Measurements from ENCODE around the gene S100A5. TPM values are rescaled to one million over a fixed set of nuclear protein-coding genes. Genes with fewer than 3 reads are reported as not detected.

The S100A5 gene
- total RNA-seq, 1 donor from 2014 or later, result 2.7 TPM

- no peak overlapping the region for H3K4me3 ChIP-seq (ENCODE audit: low read depth, low read length)
- no peak for DNase-seq (ENCODE audit: low read depth)
- no peak for TF ChIP-seq CTCF (conservative IDR thresholded peaks at IDR 0.05; ENCODE audit: low read depth, low read length)
Measured at GRCh38 chr1:153549741-153550397, 9.1 kb upstream of the S100A5 start.

GRCh38 chr1:153548722-153549688 lies 8.3 kb upstream of the S100A5 start, which contains the start of gene S100A3:
S100A3 (minus strand) TSS chr1:153549258; CDS start chr1:153548485, 773 bp downstream.
- peak; percentile 82 for DNase-seq (ENCODE audit: low read depth)
- no peak within 1 kb of the TSS for H3K4me3 ChIP-seq (ENCODE audit: low read depth, low read length)
- TF ChIP-seq CTCF (conservative IDR thresholded peaks at IDR 0.05; ENCODE audit: low read depth, low read length), result peak; percentile 58

GRCh38 chr1:153547560-153548551 lies 7.1 kb upstream of the S100A5 start:
- H3K4me3 ChIP-seq (ENCODE audit: low read depth, low read length), result no peak overlapping the region
- TF ChIP-seq CTCF (conservative IDR thresholded peaks at IDR 0.05; ENCODE audit: low read depth, low read length), result no peak
- DNase-seq (ENCODE audit: low read depth), result no peak

- no peak overlapping the region for H3K4me3 ChIP-seq (ENCODE audit: low read depth, low read length)
- no peak for TF ChIP-seq CTCF (conservative IDR thresholded peaks at IDR 0.05; ENCODE audit: low read depth, low read length)
- no peak for DNase-seq (ENCODE audit: low read depth)
Measured at GRCh38 chr1:153546796-153547559, 6.2 kb upstream of the S100A5 start.

DNA sequence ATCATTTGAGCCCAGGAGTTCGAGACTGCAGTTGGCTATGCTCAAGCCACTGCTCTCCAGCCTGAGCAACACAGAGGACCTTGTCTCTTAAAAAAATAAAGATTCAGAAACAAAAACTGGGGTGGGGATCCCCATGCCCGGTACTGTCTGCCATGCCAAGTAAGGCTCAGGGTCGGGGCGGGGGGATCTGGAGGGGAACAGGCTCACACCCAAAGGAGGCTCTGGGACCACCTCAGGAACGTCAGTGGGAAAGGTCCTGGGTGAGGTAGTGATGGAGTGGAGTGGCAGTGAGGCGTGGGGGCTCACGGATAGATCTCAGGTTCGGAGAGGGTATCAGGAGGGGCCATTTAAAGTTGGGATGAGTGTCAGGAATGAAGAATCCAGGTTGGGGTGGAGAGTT lies 5.6 kb upstream of the S100A5 start:
- no peak overlapping the region for H3K4me3 ChIP-seq (ENCODE audit: low read depth, low read length)
- TF ChIP-seq CTCF (conservative IDR thresholded peaks at IDR 0.05; ENCODE audit: low read depth, low read length), result no peak
- DNase-seq (ENCODE audit: low read depth), result no peak

Data from epithelial cell of proximal tubule (primary cell).